ENCODE data around the gene SSTR3.

- no peak for TF ChIP-seq CTCF (conservative IDR thresholded peaks at IDR 0.05; ENCODE audit: low read depth, low read length)
- TF ChIP-seq EZH2 (IDR thresholded peaks at IDR 0.05; ENCODE audit: borderline replicate concordance, low read depth, low read length, poor library complexity, severe bottlenecking): no peak
These were observed 12.6 kb upstream of the SSTR3 start for GRCh38 chr22:37224757-37225420.
